NB4 (cell line): ENCODE data around the gene SERTAD3.

Experiments used
- DNase-seq: peaks from one replicate; pipeline ENCODE4 v3.0.0; 2010; ENCODE audit warnings: low read depth
- H3K4me3 ChIP-seq: one replicate; pipeline ENCODE4 v1.5.1; 2011; ENCODE audit warnings: mild to moderate bottlenecking, low read depth, low read length, moderate library complexity
- MAX ChIP-seq: IDR thresholded peaks from 2 replicates; pipeline ENCODE4 v1.6.1; 2011; ENCODE audit warnings: low read depth, low read length
- MYC ChIP-seq: IDR thresholded peaks from 2 replicates; pipeline ENCODE4 v1.6.1; 2011; ENCODE audit warnings: low read depth, low read length
- POLR2A ChIP-seq: IDR thresholded peaks from 2 replicates; pipeline ENCODE4 v1.6.1; 2011; ENCODE audit warnings: mild to moderate bottlenecking; ENCODE audit not compliant: insufficient read length; ENCODE audit errors: extremely low read depth
- TF ChIP-seq, protein P1 (sequence below): IDR thresholded peaks from one replicate; pipeline ENCODE4 v1.5.1; 2012; ENCODE audit warnings: low read depth, low read length

SERTAD3 gene

DNA sequence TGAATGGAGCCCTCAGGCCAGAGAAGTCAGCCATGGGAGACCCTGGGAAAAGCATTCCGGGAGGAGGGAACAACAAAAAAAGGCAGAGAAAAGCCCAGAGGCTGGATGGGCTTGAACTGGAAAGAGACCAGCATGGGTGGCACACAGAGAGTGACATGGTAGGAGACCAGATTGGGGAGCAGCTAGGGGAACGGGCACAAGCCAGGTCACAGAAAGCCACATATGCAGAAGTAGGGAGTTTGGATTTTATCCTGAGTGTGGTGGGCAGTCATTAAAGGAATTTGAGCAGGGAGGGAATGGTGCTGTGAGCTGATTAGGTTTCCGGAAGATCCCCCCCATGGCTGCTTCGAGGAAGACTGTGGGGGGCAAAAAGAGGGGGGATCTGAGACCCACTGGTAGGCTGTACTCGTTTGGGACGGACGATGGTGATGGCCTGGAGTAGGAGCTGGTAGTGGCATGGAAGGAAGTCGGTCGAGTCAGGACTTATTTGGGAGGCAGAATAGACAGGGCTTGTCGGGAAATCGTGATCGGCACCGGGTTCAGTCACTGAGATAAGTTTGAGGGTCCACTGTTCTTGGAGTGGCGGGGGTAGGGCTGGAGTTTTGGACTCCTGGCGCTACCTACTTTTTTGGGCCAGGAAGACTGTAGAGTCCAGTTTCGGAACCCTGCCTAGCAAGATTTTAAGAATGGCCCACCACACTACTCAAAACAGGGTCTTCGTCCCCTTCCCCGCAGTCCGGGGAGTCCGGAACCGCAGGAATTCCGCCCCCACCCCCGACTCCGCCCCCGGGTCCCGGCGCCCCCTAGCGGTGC, 19.3 kb downstream of the SERTAD3 start:
- DNase-seq: no peak
- TF ChIP-seq POLR2A (no peak), MYC (no peak)
- TF ChIP-seq, protein P1, sequence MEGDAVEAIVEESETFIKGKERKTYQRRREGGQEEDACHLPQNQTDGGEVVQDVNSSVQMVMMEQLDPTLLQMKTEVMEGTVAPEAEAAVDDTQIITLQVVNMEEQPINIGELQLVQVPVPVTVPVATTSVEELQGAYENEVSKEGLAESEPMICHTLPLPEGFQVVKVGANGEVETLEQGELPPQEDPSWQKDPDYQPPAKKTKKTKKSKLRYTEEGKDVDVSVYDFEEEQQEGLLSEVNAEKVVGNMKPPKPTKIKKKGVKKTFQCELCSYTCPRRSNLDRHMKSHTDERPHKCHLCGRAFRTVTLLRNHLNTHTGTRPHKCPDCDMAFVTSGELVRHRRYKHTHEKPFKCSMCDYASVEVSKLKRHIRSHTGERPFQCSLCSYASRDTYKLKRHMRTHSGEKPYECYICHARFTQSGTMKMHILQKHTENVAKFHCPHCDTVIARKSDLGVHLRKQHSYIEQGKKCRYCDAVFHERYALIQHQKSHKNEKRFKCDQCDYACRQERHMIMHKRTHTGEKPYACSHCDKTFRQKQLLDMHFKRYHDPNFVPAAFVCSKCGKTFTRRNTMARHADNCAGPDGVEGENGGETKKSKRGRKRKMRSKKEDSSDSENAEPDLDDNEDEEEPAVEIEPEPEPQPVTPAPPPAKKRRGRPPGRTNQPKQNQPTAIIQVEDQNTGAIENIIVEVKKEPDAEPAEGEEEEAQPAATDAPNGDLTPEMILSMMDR: no peak
- H3K4me3 ChIP-seq: peak overlapping the region; percentile 67

DNA sequence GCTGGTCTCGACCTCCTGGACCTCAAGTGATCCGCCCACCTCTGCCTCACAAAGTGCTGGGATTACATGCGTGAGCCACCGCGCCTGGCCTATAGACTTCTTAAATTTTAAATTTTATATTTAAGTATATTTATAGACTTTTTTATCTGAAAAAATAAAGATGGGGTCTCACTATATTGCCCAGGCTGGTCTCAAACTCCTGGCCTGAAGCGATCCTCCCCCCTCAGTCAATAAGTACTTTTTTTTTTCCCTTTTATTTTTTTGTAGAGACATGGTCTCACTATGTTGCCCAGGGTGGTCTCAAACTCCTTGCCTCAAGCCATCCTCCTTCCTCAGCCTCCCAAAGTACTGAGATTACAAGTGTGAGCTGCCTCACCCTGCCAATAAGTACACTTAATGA, 20.2 kb downstream of the SERTAD3 start:
- no peak for DNase-seq
- H3K4me3 ChIP-seq: no peak overlapping the region
- TF ChIP-seq MAX (no peak), MYC (no peak), POLR2A (no peak)
- TF ChIP-seq, protein P1: no peak

- H3K4me3 ChIP-seq: no peak overlapping the region
- TF ChIP-seq POLR2A (no peak), MAX (no peak), MYC (no peak)
- TF ChIP-seq, protein P1: no peak
- DNase-seq: no peak
These were observed 21.2 kb downstream of the SERTAD3 start for GRCh38 chr19:40422748-40423566.

DNA sequence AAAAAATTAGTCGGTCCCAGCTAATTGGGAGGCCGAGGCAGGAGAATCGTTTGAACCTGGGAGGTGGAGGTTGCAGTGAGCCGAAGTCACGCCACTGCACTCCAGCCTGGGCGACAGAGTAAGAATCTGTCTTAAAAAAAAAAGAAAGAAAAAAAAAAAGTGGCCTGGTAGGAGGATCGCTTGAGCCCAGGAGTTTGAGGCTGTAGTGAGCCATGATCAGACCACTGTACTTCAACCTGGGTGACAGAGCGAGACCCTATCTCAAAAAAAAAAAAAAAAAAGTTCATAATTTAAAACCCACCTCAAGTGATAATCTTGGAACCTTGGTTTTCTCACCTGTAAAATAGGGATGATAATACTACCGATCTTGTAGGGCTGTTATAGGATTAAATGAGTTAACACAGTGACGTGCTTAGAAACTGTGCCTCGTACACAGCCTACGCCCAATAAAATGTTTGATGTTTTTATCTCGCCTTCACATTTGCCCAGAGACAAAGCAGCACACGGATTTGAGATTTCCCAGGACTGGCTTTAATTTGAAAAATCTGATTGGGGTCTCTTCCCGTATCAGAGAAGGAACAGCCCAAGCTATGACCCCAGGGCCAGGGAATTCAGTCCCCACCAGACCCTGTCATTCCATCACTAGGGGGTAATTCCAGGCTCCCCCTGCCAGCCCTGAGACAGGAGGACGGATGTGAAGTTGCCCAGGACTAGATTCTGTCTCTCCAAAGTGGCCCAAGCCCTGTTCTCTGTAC, 22.0 kb downstream of the SERTAD3 start:
- TF ChIP-seq POLR2A: no peak
- TF ChIP-seq MAX: no peak
- no peak for TF ChIP-seq MYC
- TF ChIP-seq, protein P1: no peak
- H3K4me3 ChIP-seq: no peak overlapping the region
- DNase-seq: no peak

GRCh38 chr19:40420766-40421765, 23.1 kb downstream of the SERTAD3 start:
- DNase-seq: peak; percentile 77
- TF ChIP-seq MAX (0 out of 2 replicates have a peak, but pooled peaks have one; percentile 5), MYC (no peak), POLR2A (peak; percentile 46)
- TF ChIP-seq, protein P1: peak; percentile 68
- H3K4me3 ChIP-seq: peak overlapping the region; percentile 49
